HG03439 (cell line): ENCODE results near the gene P2RX1.

Source experiments
- ATAC-seq: cut with Tn5 transposase; IDR thresholded peaks from one replicate; pipeline ENCODE4 v1.9.1; 2021; ENCODE audit warnings: mild to moderate bottlenecking, moderate library complexity; ENCODE audit not compliant: unreplicated experiment

Gene P2RX1

GRCh38 chr17:3915995-3916696 lies at the start of gene P2RX1:
TSS of gene P2RX1 (minus strand) at chr17:3916465. CDS start at chr17:3916225, 240 bp downstream.
- no peak for ATAC-seq

GRCh38 chr17:3965118-3965800 lies 49.0 kb upstream of the P2RX1 start:
- ATAC-seq = no peak

- ATAC-seq = peak; percentile 39
These were observed 48.2 kb upstream of the P2RX1 start, which contains the start of gene ATP2A3 for GRCh38 chr17:3964203-3965117. TSS of gene ATP2A3 (minus strand) at chr17:3964437. CDS start at chr17:3964291, 146 bp downstream.

- ATAC-seq = peak; percentile 20
These were observed 47.3 kb upstream of the P2RX1 start for GRCh38 chr17:3963237-3964201.

- ATAC-seq = no peak
These were observed 46.6 kb upstream of the P2RX1 start for GRCh38 chr17:3962965-3963236.

- no peak for ATAC-seq
These were observed 46.1 kb upstream of the P2RX1 start for GRCh38 chr17:3962217-3962964.

GRCh38 chr17:3961564-3962047 lies 45.3 kb upstream of the P2RX1 start:
- no peak for ATAC-seq

- ATAC-seq = no peak
These were observed 44.5 kb upstream of the P2RX1 start for GRCh38 chr17:3960764-3961163.

- ATAC-seq = no peak
These were observed 43.8 kb upstream of the P2RX1 start for GRCh38 chr17:3959921-3960601.

- no peak for ATAC-seq
These were observed 43.1 kb upstream of the P2RX1 start for GRCh38 chr17:3959295-3959899.

GRCh38 chr17:3957735-3958599 lies 41.7 kb upstream of the P2RX1 start:
- ATAC-seq = no peak

- no peak for ATAC-seq
These were observed 40.7 kb upstream of the P2RX1 start for GRCh38 chr17:3956983-3957382.

- ATAC-seq = no peak
These were observed 40.2 kb upstream of the P2RX1 start for GRCh38 chr17:3956327-3956957.

GRCh38 chr17:3955673-3955988 lies 39.4 kb upstream of the P2RX1 start:
- no peak for ATAC-seq

- ATAC-seq = no peak
These were observed 38.9 kb upstream of the P2RX1 start for GRCh38 chr17:3954976-3955672.

GRCh38 chr17:3954086-3954485 lies 37.8 kb upstream of the P2RX1 start:
- no peak for ATAC-seq

- ATAC-seq = no peak
These were observed 37.3 kb upstream of the P2RX1 start for GRCh38 chr17:3953542-3953941.
